Measurements from ENCODE around the gene CD7. TPM values are rescaled to one million over a fixed set of nuclear protein-coding genes. Genes with fewer than 3 reads are reported as not detected.

Gene CD7
- total RNA-seq, 4 donors from 2014 or later, result 0.29 to 4.4 (median 1.6) TPM

- no peak overlapping the region for H3K4me3 ChIP-seq
- WGBS, result 52% methylated on average over 12 of the region's 28 CpGs
- DNase-seq (ENCODE audit: low spot score in 2 of 2), result no peak
- no peaks in the 10 kb centered on the region for H3K27me3 ChIP-seq
- no peaks in the 10 kb centered on the region for H3K9me3 ChIP-seq
- H3K4me1 ChIP-seq, result peaks cover 61% of the 10 kb centered on the region
- no peak overlapping the region for H3K27ac ChIP-seq
- TF ChIP-seq EP300 (IDR thresholded peaks at IDR 0.05) (no peak), POLR2AphosphoS5 (IDR thresholded peaks at IDR 0.05) (no peak), POLR2A (IDR thresholded peaks at IDR 0.05) (no peak), CTCF (IDR thresholded peaks at IDR 0.05) (no peak)
- no peaks in the 10 kb centered on the region for H3K36me3 ChIP-seq
Observed at GRCh38 chr17:82330322-82331239, 13.2 kb upstream of the CD7 start.

DNA sequence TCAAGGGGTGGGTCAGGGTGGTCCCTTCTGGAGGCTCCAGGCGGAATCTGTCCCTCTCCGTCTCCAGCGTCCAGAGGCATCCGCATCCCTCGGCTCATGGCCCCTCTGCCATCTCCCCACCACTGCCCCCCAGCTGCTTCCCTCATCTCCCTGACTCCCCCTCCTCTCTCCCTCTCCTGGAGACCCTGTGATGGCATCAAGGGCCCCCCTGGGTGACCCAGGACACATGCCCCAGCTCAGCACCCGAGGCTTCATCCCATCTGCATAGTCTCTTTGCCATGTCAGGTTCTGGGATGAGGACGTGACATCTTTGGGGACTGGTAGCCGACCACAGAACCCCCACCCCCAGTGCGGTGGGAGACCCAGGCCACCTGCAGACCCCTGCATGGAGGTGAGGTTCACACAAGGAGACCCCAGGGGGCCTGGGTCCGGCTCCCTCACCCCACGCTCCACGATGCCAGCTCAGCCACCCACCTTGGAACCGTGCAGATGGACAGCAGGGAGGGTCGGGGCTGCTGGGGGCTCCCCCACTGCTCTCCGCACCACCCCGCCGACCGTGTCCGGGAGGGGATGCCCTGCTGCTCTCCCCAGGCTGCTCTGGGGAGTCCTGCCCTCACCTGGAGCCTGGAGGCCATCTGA is 12.4 kb upstream of the CD7 start:
- Histone ChIP-seq H3K36me3 (no peaks in the 10 kb centered on the region), H3K27me3 (no peaks in the 10 kb centered on the region), H3K27ac (no peak overlapping the region), H3K4me3 (no peak overlapping the region), H3K4me1 (peaks cover 59% of the 10 kb centered on the region), H3K9me3 (no peaks in the 10 kb centered on the region)
- no peak for DNase-seq (ENCODE audit: low spot score in 2 of 2)
- TF ChIP-seq POLR2AphosphoS5 (IDR thresholded peaks at IDR 0.05) (no peak), CTCF (IDR thresholded peaks at IDR 0.05) (no peak), POLR2A (IDR thresholded peaks at IDR 0.05) (no peak), EP300 (IDR thresholded peaks at IDR 0.05) (no peak)
- WGBS, result no CpG with 5 or more reads among the region's 19 CpGs

GRCh38 chr17:82328994-82329507 is 11.6 kb upstream of the CD7 start:
- Histone ChIP-seq H3K36me3 (no peaks in the 10 kb centered on the region), H3K27ac (no peak overlapping the region), H3K9me3 (no peaks in the 10 kb centered on the region), H3K27me3 (no peaks in the 10 kb centered on the region), H3K4me3 (no peak overlapping the region), H3K4me1 (peaks cover 54% of the 10 kb centered on the region)
- DNase-seq (ENCODE audit: low spot score in 2 of 2), result no peak
- TF ChIP-seq EP300 (IDR thresholded peaks at IDR 0.05), result no peak
- no peak for TF ChIP-seq CTCF (IDR thresholded peaks at IDR 0.05)
- no peak for TF ChIP-seq POLR2A (IDR thresholded peaks at IDR 0.05)
- no peak for TF ChIP-seq POLR2AphosphoS5 (IDR thresholded peaks at IDR 0.05)
- whole genome bisulfite sequencing, result 95% methylated on average over 8 of the region's 15 CpGs

- no peak overlapping the region for H3K4me3 ChIP-seq
- H3K27me3 ChIP-seq, result peaks cover 3% of the 10 kb centered on the region
- no peaks in the 10 kb centered on the region for H3K9me3 ChIP-seq
- DNase-seq (ENCODE audit: low spot score in 2 of 2), result no peak
- no peaks in the 10 kb centered on the region for H3K36me3 ChIP-seq
- peaks cover 47% of the 10 kb centered on the region for H3K4me1 ChIP-seq
- TF ChIP-seq POLR2AphosphoS5 (IDR thresholded peaks at IDR 0.05), result no peak
- no peak for TF ChIP-seq EP300 (IDR thresholded peaks at IDR 0.05)
- TF ChIP-seq CTCF (IDR thresholded peaks at IDR 0.05), result no peak
- no peak for TF ChIP-seq POLR2A (IDR thresholded peaks at IDR 0.05)
- H3K27ac ChIP-seq, result no peak overlapping the region
- WGBS, result 65% methylated on average over 14 of the region's 28 CpGs
Observed at GRCh38 chr17:82328141-82328993, 11.0 kb upstream of the CD7 start.
